Panc1 (cell line): Measurements from ENCODE around the gene PKD1.

Experiments used
- CTCF ChIP-seq: fragments of 450-650 bp; IDR thresholded peaks from 2 replicates; pipeline ENCODE4 v1.5.1; 2017; ENCODE audit warnings: mild to moderate bottlenecking
- REST ChIP-seq, 2 experiments: IDR thresholded peaks; 2 replicates each; pipeline ENCODE4 v1.6.1; 2011 to 2012; ENCODE audit warnings: low read depth in 2 of 2, control low read depth in 1 of 2, low read length in 1 of 2, mild to moderate bottlenecking in 1 of 2, moderate library complexity in 1 of 2; ENCODE audit not compliant: insufficient read depth in 1 of 2
- TCF7L2 ChIP-seq: IDR thresholded peaks from 2 replicates; pipeline ENCODE4 v1.6.1; 2011; ENCODE audit warnings: mild to moderate bottlenecking, low read depth, low read length, inconsistent platforms

- TF ChIP-seq CTCF (no peak), TCF7L2 (no peak), REST (IDR thresholded peaks at IDR 0.05; ENCODE audit: insufficient read depth in 1 of 2, low read depth in 2 of 2, low read length in 1 of 2) (no peak)
These were observed 38.9 kb upstream of the PKD1 start for GRCh38 chr16:2174396-2175131.
